Stimulated activated naive CD8-positive, alpha-beta T cell treated with anti-CD3 and anti-CD28 coated beads, Interleukin-15, amount 100 ng/mL, for 72 hours (primary cell): ENCODE results near the gene LRATD1.
"Not testable (repeated sequence)": the region's sequence is repeated elsewhere in the genome, so short reads cannot be mapped to it uniquely, and the experiment has no call there.

ENCODE experiments used
- ATAC-seq: fragments of 150-1000 bp; cut with Tn5 transposase; 2 replicates; pipeline ENCODE4 v1.10.0; 2021; ENCODE audit warnings: mild to moderate bottlenecking, moderate library complexity
- DNase-seq, 2 donors: peaks; one replicate each; pipeline ENCODE4 v3.0.0; 2021 to 2022
- H3K27ac Mint-ChIP-seq, 2 donors: one replicate each; pipeline ENCODE4 v1.8.0; 2022; ENCODE audit warnings: mild to moderate bottlenecking in 2 of 2, mixed read lengths in 2 of 2, moderate library complexity in 2 of 2
- H3K27me3 Mint-ChIP-seq: one replicate; pipeline ENCODE4 v1.8.0; 2022; ENCODE audit warnings: mixed read lengths
- H3K4me1 Mint-ChIP-seq: one replicate; pipeline ENCODE4 v1.8.0; 2022; ENCODE audit warnings: mild to moderate bottlenecking, mixed read lengths
- H3K4me3 Mint-ChIP-seq, 2 donors: one replicate each; pipeline ENCODE4 v1.8.0; 2022; ENCODE audit warnings: mild to moderate bottlenecking in 2 of 2, mixed read lengths in 2 of 2, moderate library complexity in 1 of 2
- H3K9me3 Mint-ChIP-seq, 2 donors: one replicate each; pipeline ENCODE4 v1.8.0; 2022; ENCODE audit warnings: mixed read lengths in 2 of 2

LRATD1 gene

DNA sequence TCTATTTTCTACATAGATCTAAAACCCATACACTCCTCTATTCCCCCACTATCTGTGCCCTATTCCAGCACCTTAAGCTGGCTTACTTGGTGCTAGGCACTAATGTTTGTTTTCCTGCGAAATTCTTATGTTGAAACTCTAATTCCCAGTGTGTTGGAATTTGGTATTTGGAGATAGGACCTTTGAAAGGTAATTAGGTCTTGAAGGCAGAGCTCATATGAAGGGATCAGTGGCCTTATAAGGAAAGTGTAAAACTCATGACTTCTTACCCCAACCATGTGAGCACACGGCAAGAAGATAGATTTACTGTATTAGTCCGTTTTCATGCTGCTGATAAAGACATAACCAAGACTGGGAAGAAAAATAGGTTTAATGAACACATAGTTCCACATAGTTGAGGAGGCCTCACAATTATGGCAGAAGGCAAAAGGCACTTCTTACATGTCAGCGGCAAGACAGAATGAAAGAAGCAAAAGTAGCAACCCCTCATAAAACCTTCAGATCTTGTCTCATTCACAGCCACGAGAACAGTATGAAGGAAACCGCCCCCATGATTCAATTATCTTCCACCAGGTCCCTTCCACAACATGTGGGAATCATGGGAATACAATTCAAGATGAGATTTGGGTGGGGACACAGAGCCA lies 10.5 kb upstream of the LRATD1 start:
- no peak overlapping the region for H3K4me3 Mint-ChIP-seq
- H3K27ac Mint-ChIP-seq: no peak overlapping the region
- no peak for ATAC-seq
- peaks cover 5% of the 10 kb centered on the region in 2 donors for H3K9me3 Mint-ChIP-seq
- H3K27me3 Mint-ChIP-seq: peaks cover 8% of the 10 kb centered on the region
- no peak for DNase-seq
- H3K4me1 Mint-ChIP-seq: no peaks in the 10 kb centered on the region

DNA sequence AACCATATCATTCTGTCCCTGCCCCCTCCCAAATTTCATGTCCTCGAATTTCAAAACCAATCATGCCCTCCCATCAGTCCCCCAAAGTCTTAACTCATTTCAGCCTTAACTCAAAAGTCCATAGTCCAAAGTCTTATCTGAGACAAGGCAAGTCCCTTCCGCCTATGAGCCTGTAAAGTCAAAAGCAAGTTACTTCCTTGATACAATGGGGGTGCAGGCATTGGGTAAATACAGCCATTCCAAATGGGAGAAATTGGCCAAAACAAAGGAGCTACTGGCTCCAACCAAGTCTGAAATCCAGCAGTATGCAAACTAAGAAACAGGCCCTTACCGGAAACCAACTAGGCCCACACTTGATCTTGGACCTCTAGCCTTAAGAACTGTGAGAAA lies 10.0 kb upstream of the LRATD1 start:
- not testable (repeated sequence) for DNase-seq, ATAC-seq, H3K4me3 Mint-ChIP-seq, H3K9me3 Mint-ChIP-seq, H3K4me1 Mint-ChIP-seq, H3K27ac Mint-ChIP-seq
- H3K27me3 Mint-ChIP-seq: peaks cover 10% of the 10 kb centered on the region

DNA sequence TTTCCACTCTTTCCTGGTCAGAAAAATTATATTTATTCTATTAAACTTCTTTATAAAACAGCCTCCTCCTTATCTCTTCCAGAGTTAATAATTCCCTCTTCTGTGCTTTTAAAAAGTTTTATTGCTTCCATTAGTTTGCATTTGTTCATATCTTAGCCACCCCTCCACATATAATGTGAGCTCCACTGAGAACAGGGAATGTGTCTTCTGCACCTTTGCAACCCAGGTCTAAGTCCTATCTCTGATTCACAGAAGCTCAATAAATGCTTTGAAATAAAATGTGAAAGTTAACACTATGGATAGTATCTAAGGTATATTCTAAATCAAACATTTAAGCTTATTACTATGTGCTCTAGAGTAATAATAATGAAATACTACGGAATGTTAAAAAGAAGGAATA lies 9.3 kb upstream of the LRATD1 start:
- ATAC-seq (no peak), DNase-seq (no peak)
- no peak overlapping the region for H3K27ac Mint-ChIP-seq
- no peak overlapping the region for H3K4me3 Mint-ChIP-seq
- no peaks in the 10 kb centered on the region for H3K4me1 Mint-ChIP-seq
- peaks cover 17% of the 10 kb centered on the region for H3K27me3 Mint-ChIP-seq
- H3K9me3 Mint-ChIP-seq: peaks cover 7 to 13% of the 10 kb centered on the region in 2 donors

DNA sequence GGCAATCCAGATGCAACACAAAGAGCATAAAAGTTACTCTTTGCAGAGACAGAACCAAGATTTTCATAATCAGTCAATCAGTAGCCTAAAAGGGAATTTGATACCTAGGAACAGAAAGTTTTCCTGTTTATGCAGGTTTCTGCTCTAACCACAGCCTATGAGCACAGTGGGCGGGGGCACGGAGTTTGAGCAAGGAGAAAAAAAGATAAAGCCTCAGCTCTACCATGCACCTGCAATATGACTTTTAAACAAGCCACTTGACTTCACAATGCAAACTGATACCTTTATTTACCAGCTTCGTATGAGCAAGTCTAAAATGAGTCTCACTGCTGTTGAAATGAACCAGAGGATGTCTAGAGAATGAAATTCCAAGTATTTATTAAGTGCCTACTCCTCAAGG lies 5.6 kb upstream of the LRATD1 start:
- Mint-ChIP-seq H3K27me3 (peaks cover 33% of the 10 kb centered on the region), H3K9me3 (peaks cover 4 to 8% of the 10 kb centered on the region in 2 donors), H3K27ac (no peak overlapping the region), H3K4me3 (no peak overlapping the region), H3K4me1 (no peaks in the 10 kb centered on the region)
- no peak for DNase-seq
- no peak for ATAC-seq

- Mint-ChIP-seq H3K9me3 (peaks cover 4 to 8% of the 10 kb centered on the region in 2 donors), H3K4me1 (no peaks in the 10 kb centered on the region), H3K4me3 (no peak overlapping the region), H3K27me3 (peaks cover 53% of the 10 kb centered on the region), H3K27ac (no peak overlapping the region)
- DNase-seq (no peak), ATAC-seq (no peak)
Observed at GRCh38 chr2:14628901-14629300, 3.6 kb upstream of the LRATD1 start.

DNA sequence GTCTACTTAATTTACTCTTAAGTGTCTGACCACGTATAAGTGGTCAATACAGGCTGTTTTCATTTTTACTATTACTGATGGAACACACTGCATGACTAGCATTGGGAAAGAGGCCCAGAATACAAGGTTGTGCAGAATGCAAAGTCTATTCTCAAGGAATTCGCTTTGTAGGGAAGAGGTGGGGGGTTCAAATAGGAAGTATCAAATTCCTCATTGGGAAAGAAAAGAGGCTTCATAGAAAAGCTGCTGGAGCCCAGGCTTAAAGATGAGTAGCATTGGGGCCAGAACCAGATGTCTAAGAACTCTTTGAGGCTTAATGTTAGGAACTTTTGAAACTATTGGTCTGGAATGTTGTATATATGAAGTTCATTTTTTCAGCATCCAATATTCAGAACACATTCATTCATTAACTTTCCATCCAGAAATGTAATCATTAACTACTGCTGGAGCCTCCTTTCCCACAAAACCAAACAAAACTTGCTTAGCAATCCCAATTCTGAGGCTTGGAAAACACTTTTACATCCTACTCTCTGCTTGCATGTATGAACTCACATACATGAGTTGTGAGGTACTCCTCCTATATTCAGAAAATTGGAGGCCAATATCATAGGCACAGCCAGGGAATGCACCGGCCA lies 994 bp upstream of the LRATD1 start:
- no peak for DNase-seq
- peaks cover 4 to 8% of the 10 kb centered on the region in 2 donors for H3K9me3 Mint-ChIP-seq
- no peaks in the 10 kb centered on the region for H3K4me1 Mint-ChIP-seq
- no peak overlapping the region for H3K4me3 Mint-ChIP-seq
- H3K27ac Mint-ChIP-seq: no peak overlapping the region
- peaks cover 76% of the 10 kb centered on the region for H3K27me3 Mint-ChIP-seq
- no peak for ATAC-seq

DNA sequence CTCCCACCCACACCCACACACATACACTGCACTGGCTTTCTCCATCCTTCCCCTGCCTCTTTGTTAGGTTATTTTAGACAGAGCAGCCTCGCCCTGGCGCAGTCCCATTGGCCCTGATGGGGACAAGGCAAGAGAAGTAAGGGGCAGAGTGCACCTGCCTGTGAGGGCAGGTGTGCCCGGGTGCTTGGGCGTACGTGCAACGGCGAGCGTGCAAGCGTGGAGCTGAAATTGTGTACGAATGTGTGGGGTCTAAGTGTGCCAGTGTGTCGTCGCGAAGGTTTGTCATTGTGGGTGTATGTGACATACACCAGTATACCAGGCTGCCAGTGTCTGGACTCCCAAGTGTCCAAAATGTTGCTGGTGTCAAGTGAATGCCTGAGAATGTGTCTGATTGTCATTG lies 544 bp downstream of the LRATD1 start:
- no peak for ATAC-seq
- Mint-ChIP-seq H3K27me3 (peaks cover 78% of the 10 kb centered on the region), H3K9me3 (peaks cover 1 to 4% of the 10 kb centered on the region in 2 donors), H3K27ac (no peak overlapping the region), H3K4me1 (no peaks in the 10 kb centered on the region), H3K4me3 (no peak overlapping the region)
- no peak for DNase-seq

DNA sequence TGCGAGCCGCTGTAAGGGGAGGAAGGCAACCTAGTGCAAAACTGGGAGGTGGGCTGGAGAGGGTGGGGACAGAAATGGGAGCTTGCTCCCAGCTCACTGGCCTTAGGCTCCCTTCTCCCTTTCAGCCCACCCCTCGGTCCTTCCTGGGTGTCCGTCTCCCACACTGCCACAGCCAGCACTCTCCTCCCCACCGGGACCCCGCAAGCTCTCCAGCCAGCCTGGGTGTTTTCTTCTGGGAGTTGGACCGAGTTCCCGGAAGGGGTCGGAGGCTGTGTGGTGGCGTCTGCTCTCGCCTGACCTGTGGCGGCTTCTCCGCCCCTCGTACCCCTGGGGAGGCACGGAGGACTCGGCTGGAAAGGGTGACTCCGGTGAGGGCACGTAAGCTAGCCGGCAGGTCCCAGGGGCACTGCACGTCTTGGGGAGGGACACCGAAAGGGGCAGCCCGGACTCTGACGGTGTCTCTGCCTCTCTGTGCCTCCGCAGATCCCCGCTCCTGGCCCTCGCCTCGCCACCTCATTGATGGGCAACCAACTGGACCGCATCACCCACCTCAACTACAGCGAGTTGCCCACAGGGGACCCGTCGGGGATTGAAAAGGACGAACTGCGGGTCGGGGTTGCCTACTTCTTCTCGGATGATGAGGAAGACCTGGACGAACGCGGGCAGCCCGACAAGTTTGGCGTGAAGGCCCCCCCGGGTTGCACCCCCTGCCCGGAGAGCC lies 1.1 kb downstream of the LRATD1 start:
- H3K4me1 Mint-ChIP-seq: no peaks in the 10 kb centered on the region
- H3K27ac Mint-ChIP-seq: no peak overlapping the region
- ATAC-seq (peak; percentile 18), DNase-seq (no peak)
- H3K9me3 Mint-ChIP-seq: no peaks in the 10 kb centered on the region
- no peak overlapping the region for H3K4me3 Mint-ChIP-seq
- peaks cover 75% of the 10 kb centered on the region for H3K27me3 Mint-ChIP-seq

GRCh38 chr2:14634182-14634488 lies 1.6 kb downstream of the LRATD1 start:
- DNase-seq (no peak), ATAC-seq (no peak)
- H3K27ac Mint-ChIP-seq: no peak overlapping the region
- H3K4me3 Mint-ChIP-seq: no peak overlapping the region
- H3K9me3 Mint-ChIP-seq: no peaks in the 10 kb centered on the region
- no peaks in the 10 kb centered on the region for H3K4me1 Mint-ChIP-seq
- peaks cover 72% of the 10 kb centered on the region for H3K27me3 Mint-ChIP-seq

DNA sequence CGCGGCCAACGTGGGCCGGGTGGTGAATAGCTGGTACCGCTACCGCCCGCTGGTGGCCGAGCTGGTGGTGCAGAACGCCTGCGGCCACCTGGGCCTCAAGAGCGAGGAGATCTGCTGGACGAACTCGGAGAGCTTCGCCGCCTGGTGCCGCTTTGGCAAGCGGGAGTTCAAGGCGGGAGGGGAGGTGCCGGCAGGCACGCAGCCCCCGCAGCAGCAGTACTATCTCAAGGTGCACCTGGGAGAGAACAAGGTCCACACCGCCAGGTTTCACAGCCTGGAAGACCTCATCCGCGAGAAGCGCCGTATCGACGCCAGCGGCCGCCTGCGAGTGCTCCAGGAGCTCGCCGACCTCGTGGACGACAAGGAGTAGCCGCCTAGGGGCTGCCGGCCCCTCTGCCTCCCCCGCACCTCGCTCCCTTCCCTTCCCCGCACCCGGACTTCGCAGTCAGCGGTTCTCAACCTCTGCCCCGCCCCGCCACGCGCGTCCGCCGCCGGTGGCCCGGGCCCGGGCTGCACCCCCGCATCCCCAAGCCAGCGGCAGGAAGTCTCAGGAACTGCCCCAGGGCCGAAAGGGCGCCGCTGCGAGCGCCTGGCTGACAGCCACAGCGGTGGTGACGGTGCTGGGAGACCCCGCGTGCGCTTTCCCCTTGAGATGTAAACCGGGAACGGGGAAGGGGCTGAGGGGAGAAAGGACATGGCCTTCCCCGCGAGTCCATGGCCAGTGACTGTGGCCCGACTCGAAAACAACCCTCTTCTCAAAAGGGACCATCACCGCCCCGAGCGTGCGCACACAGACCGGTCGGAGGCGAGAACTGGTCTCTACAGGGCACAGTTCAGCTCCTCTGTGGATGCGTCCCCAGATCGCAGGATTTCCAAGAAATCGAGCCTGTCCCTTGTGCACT lies 2.2 kb downstream of the LRATD1 start:
- no peak overlapping the region for H3K4me3 Mint-ChIP-seq
- no peaks in the 10 kb centered on the region for H3K4me1 Mint-ChIP-seq
- DNase-seq (peak in 1 of 2 donors; percentile 17), ATAC-seq (peak; percentile 59)
- H3K9me3 Mint-ChIP-seq: no peaks in the 10 kb centered on the region
- H3K27me3 Mint-ChIP-seq: peaks cover 67% of the 10 kb centered on the region
- no peak overlapping the region for H3K27ac Mint-ChIP-seq

DNA sequence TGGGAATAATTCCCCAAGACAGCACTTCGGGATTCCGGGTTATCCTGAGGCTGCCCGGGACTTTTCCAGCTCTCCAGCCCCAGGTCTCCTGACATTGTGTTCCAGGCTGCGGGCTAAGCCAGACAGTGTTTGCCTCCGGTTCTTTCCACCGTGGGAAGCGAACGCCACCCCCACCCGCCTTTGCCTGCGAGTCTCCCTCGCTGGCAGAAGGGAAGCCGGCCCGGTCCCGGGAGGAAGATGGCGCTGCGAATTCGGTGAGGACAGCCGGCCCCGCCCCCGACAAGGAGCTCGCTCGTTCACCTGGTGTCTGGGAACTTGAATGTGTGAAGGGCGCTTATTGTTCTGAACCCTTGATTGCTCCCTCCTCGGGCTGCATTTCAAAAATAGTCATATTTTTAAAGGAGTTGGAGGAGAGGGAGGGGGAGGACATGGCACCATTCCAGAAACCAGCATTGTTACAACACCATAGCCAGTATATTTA lies 2.9 kb downstream of the LRATD1 start:
- no peaks in the 10 kb centered on the region for H3K4me1 Mint-ChIP-seq
- DNase-seq: no peak
- no peak for ATAC-seq
- H3K4me3 Mint-ChIP-seq: no peak overlapping the region
- peaks cover 66% of the 10 kb centered on the region for H3K27me3 Mint-ChIP-seq
- H3K9me3 Mint-ChIP-seq: no peaks in the 10 kb centered on the region
- H3K27ac Mint-ChIP-seq: no peak overlapping the region

DNA sequence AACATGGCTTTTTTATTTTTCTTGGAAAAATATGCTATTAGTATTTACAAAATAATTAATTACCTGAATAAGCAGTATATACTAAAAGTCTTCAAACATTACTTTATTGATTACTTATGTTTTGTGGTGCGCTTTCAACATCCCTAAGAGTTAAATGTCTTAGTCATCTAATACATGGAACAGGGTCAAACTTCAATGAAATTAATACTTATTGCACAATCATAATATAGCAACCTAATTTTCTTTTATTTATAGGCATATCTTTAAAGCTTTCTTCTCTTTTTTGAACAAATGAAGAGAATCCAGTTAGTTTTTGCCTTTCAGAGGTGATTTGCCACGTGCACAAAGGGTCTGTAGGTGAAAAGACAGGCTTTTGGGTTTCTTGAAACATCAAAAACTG lies 6.0 kb downstream of the LRATD1 start:
- H3K4me3 Mint-ChIP-seq: no peak overlapping the region
- peaks cover 0 to 5% of the 10 kb centered on the region in 2 donors for H3K9me3 Mint-ChIP-seq
- no peak for DNase-seq
- no peak overlapping the region for H3K27ac Mint-ChIP-seq
- no peak for ATAC-seq
- H3K4me1 Mint-ChIP-seq: no peaks in the 10 kb centered on the region
- H3K27me3 Mint-ChIP-seq: peaks cover 35% of the 10 kb centered on the region

- peaks cover 16% of the 10 kb centered on the region for H3K27me3 Mint-ChIP-seq
- no peak overlapping the region for H3K27ac Mint-ChIP-seq
- no peaks in the 10 kb centered on the region for H3K4me1 Mint-ChIP-seq
Observed at GRCh38 chr2:14641116-14641515, 8.6 kb downstream of the LRATD1 start.

GRCh38 chr2:14642499-14642898 lies 10.0 kb downstream of the LRATD1 start:
- Mint-ChIP-seq H3K9me3 (peaks cover 0 to 5% of the 10 kb centered on the region in 2 donors), H3K27me3 (peaks cover 6% of the 10 kb centered on the region), H3K4me1 (no peaks in the 10 kb centered on the region), H3K27ac (no peak overlapping the region), H3K4me3 (no peak overlapping the region)
- DNase-seq (no peak), ATAC-seq (no peak)

More at GRCh38 chr2:14641116-14641515, 8.6 kb downstream of the LRATD1 start:
- ATAC-seq: no peak
- no peak overlapping the region for H3K4me3 Mint-ChIP-seq
- peaks cover 0 to 5% of the 10 kb centered on the region in 2 donors for H3K9me3 Mint-ChIP-seq
- no peak for DNase-seq

GRCh38 chr2:14647714-14648113 lies 15.2 kb downstream of the LRATD1 start:
- no peaks in the 10 kb centered on the region for H3K9me3 Mint-ChIP-seq
- no peak for ATAC-seq
- no peak overlapping the region for H3K27ac Mint-ChIP-seq
- peaks cover 6% of the 10 kb centered on the region for H3K27me3 Mint-ChIP-seq
- DNase-seq: no peak
- no peak overlapping the region for H3K4me3 Mint-ChIP-seq
- H3K4me1 Mint-ChIP-seq: no peaks in the 10 kb centered on the region
